GM23248 (cell line): ENCODE results near the gene TSPAN14. TPM values are rescaled to one million over a fixed set of nuclear protein-coding genes. Genes with fewer than 3 reads are reported as not detected.

Source experiments
- DNase-seq: peaks from one replicate; pipeline ENCODE4 v3.0.0-alpha.2; 2015
- H2AFZ ChIP-seq: fragments of 200-600 bp; sonication (generic); 2 replicates; pipeline ENCODE4 v1.6.1; 2016; ENCODE audit warnings: antibody characterized with exemption
- H3F3A ChIP-seq: fragments of 200-600 bp; sonication (generic); 2 replicates; pipeline ENCODE4 v1.6.1; 2016; ENCODE audit warnings: mild to moderate bottlenecking, antibody characterized with exemption, mixed run types; ENCODE audit not compliant: insufficient read depth
- H3K27ac ChIP-seq: fragments of 200-600 bp; sonication (generic); 2 replicates; pipeline ENCODE4 v1.5.1; 2016; ENCODE audit warnings: mild to moderate bottlenecking
- H3K27me3 ChIP-seq: fragments of 200-600 bp; sonication (generic); replicated peaks from 2 replicates; pipeline ENCODE4 v1.6.1; 2016; ENCODE audit warnings: mild to moderate bottlenecking; ENCODE audit not compliant: insufficient read depth
- H3K36me3 ChIP-seq: fragments of 200-600 bp; sonication (generic); 2 replicates; pipeline ENCODE4 v1.6.1; 2016; ENCODE audit warnings: low read depth, mild to moderate bottlenecking
- H3K4me1 ChIP-seq: fragments of 200-600 bp; sonication (generic); 2 replicates; pipeline ENCODE4 v1.6.1; 2016; ENCODE audit warnings: mild to moderate bottlenecking; ENCODE audit not compliant: insufficient read depth
- H3K4me2 ChIP-seq: fragments of 200-600 bp; sonication (generic); one replicate; pipeline ENCODE4 v1.6.1; 2016; ENCODE audit warnings: mild to moderate bottlenecking; ENCODE audit not compliant: unreplicated experiment
- H3K4me3 ChIP-seq: fragments of 200-600 bp; sonication (generic); 2 replicates; pipeline ENCODE4 v1.5.1; 2016; ENCODE audit warnings: mild to moderate bottlenecking
- H3K79me2 ChIP-seq: fragments of 200-600 bp; sonication (generic); 2 replicates; pipeline ENCODE4 v1.6.1; 2016; ENCODE audit warnings: mild to moderate bottlenecking; ENCODE audit not compliant: insufficient read depth
- H3K9ac ChIP-seq: fragments of 200-600 bp; sonication (generic); 2 replicates; pipeline ENCODE4 v1.6.1; 2016; ENCODE audit warnings: mild to moderate bottlenecking
- H3K9me2 ChIP-seq: fragments of 200-600 bp; sonication (generic); 2 replicates; pipeline ENCODE4 v1.6.1; 2016; ENCODE audit warnings: mixed run types, mild to moderate bottlenecking, moderate library complexity; ENCODE audit not compliant: insufficient read depth
- H3K9me3 ChIP-seq: fragments of 200-600 bp; sonication (generic); one replicate; pipeline ENCODE4 v1.6.1; 2017; ENCODE audit warnings: low read depth
- H4K20me1 ChIP-seq: fragments of 200-600 bp; sonication (generic); 2 replicates; pipeline ENCODE4 v1.6.0; 2016; ENCODE audit not compliant: insufficient read depth
- EZH2 ChIP-seq: fragments of 200-600 bp; sonication (generic); IDR thresholded peaks from 2 replicates; pipeline ENCODE4 v1.6.1; 2018; ENCODE audit warnings: antibody characterized with exemption, mild to moderate bottlenecking; ENCODE audit not compliant: insufficient read depth, poor library complexity, severe bottlenecking
- EZH2phosphoT487 ChIP-seq: fragments of 200-600 bp; sonication (generic); IDR thresholded peaks from 2 replicates; pipeline ENCODE4 v1.6.1; 2018; ENCODE audit warnings: antibody characterized with exemption, moderate library complexity, mild to moderate bottlenecking, low read depth; ENCODE audit not compliant: insufficient read depth
- WGBS, 2 experiments: methylation state at CpG; one replicate each; pipeline ENCODE4 v1.1.6; 2015 to 2017; ENCODE audit warnings: low lambda C conversion rate in 2 of 2, low coverage in 1 of 2; ENCODE audit errors: missing lambda C conversion rate in 2 of 2; 5-methylcytosine and 5-hydroxymethylcytosine counted together
- in situ Hi-C: fragments of 300-500 bp; cut with MboI; formaldehyde crosslinking; loops from 2 replicates; pipeline ENCODE4 v1.15.0; 2020
- polyA plus RNA-seq: library from polyadenylated mRNA; unstranded; fragments of >200 nt; fragmentation: Nextera tagmentation; extraction: Ambion mirVana; gene quantifications from 2 replicates; pipeline ENCODE4 v1.2.1, GENCODE V29; 2016
- total RNA-seq: library from RNA; depleted of rRNA; stranded (reverse); fragments of >200 nt; shearing (Covaris generic); gene quantifications from 2 replicates; pipeline ENCODE4 v1.2.3, GENCODE V29; 2014

The TSPAN14 gene
- total and polyA plus RNA-seq, 2 experiments from 2014 or later = 14.1 to 23.7 TPM

GRCh38 chr10:80465451-80465835 lies 11.3 kb downstream of the TSPAN14 start:
- Histone ChIP-seq H3K36me3 (no peaks in the 10 kb centered on the region), H3K79me2 (peaks cover 100% of the 10 kb centered on the region), H3F3A (peaks cover 18% of the 10 kb centered on the region), H2AFZ (peak overlapping the region; percentile 74), H3K27ac (no peak overlapping the region), H3K4me3 (no peak overlapping the region), H3K4me1 (peaks cover 44% of the 10 kb centered on the region), H4K20me1 (no peaks in the 10 kb centered on the region), H3K9me2 (no peaks in the 10 kb centered on the region), H3K4me2 (peak overlapping the region; percentile 47), H3K9ac (peak overlapping the region; percentile 62), H3K27me3 (no peaks in the 10 kb centered on the region), H3K9me3 (no peaks in the 10 kb centered on the region)
- 60 to 73% methylated on average over 3 of the region's 3 CpGs for WGBS, 2 experiments
- in situ Hi-C loops = no loop called here
- TF ChIP-seq EZH2 (no peak), EZH2phosphoT487 (no peak)
- DNase-seq = no peak

- no peak overlapping the region for H3K27ac ChIP-seq
- peaks cover 100% of the 10 kb centered on the region for H3K79me2 ChIP-seq
- H4K20me1 ChIP-seq = no peaks in the 10 kb centered on the region
- no peaks in the 10 kb centered on the region for H3K9me2 ChIP-seq
- H3K9ac ChIP-seq = no peak overlapping the region
- H3K4me3 ChIP-seq = no peak overlapping the region
- no peak for DNase-seq
- H3K36me3 ChIP-seq = no peaks in the 10 kb centered on the region
- H3K4me2 ChIP-seq = no peak overlapping the region
- in situ Hi-C loops = no loop called here
- H3K4me1 ChIP-seq = peaks cover 38% of the 10 kb centered on the region
- H2AFZ ChIP-seq = no peak overlapping the region; the same call in 1 of the 2 replicates
- no peaks in the 10 kb centered on the region for H3K9me3 ChIP-seq
- H3K27me3 ChIP-seq = no peaks in the 10 kb centered on the region
- peaks cover 18% of the 10 kb centered on the region for H3F3A ChIP-seq
- 96 to 97% methylated on average over 10 of the region's 10 CpGs for WGBS, 2 experiments
- no peak for TF ChIP-seq EZH2
- TF ChIP-seq EZH2phosphoT487 = no peak
Measured at GRCh38 chr10:80465839-80466590, 11.9 kb downstream of the TSPAN14 start.

- H3K9me3 ChIP-seq = no peaks in the 10 kb centered on the region
- WGBS, 2 experiments = 98% methylated on average over 10 of the region's 10 CpGs
- H4K20me1 ChIP-seq = no peaks in the 10 kb centered on the region; the same call in 1 of the 2 replicates
- no peak for DNase-seq
- H3K4me1 ChIP-seq = peaks cover 31% of the 10 kb centered on the region
- peaks cover 18% of the 10 kb centered on the region for H3F3A ChIP-seq
- in situ Hi-C loops = no loop called here
- no peaks in the 10 kb centered on the region for H3K9me2 ChIP-seq
- H3K36me3 ChIP-seq = no peaks in the 10 kb centered on the region
- no peak overlapping the region for H3K9ac ChIP-seq
- H3K27me3 ChIP-seq = no peaks in the 10 kb centered on the region
- no peak overlapping the region for H3K27ac ChIP-seq
- no peak overlapping the region; the same call in 1 of the 2 replicates for H2AFZ ChIP-seq
- no peak overlapping the region for H3K4me2 ChIP-seq
- no peak overlapping the region for H3K4me3 ChIP-seq
- TF ChIP-seq EZH2phosphoT487 = no peak
- H3K79me2 ChIP-seq = peaks cover 100% of the 10 kb centered on the region
Measured at GRCh38 chr10:80466724-80467326, 12.7 kb downstream of the TSPAN14 start.

- Histone ChIP-seq H3K36me3 (no peaks in the 10 kb centered on the region), H3K79me2 (peaks cover 90% of the 10 kb centered on the region), H4K20me1 (no peaks in the 10 kb centered on the region; the same call in 1 of the 2 replicates), H3K27ac (no peak overlapping the region), H3K9me3 (no peaks in the 10 kb centered on the region), H3K9me2 (no peaks in the 10 kb centered on the region), H3K27me3 (no peaks in the 10 kb centered on the region), H3K4me3 (no peak overlapping the region), H3F3A (peaks cover 18% of the 10 kb centered on the region), H3K4me2 (no peak overlapping the region), H3K4me1 (peaks cover 35% of the 10 kb centered on the region), H3K9ac (no peak overlapping the region), H2AFZ (no peak overlapping the region)
- TF ChIP-seq EZH2 = no peak
- TF ChIP-seq EZH2phosphoT487 = no peak
- no peak for DNase-seq
- 84 to 92% methylated on average over 6 of the region's 6 CpGs for WGBS, 2 experiments
- in situ Hi-C loops = no loop called here
Measured at GRCh38 chr10:80468002-80468401, 13.9 kb downstream of the TSPAN14 start.
